HK-2 (cell line): ENCODE measurements around the gene LBX2.
"Not testable (repeated sequence)": the region's sequence is repeated elsewhere in the genome, so short reads cannot be mapped to it uniquely, and the experiment has no call there.

Experiments used
- DNase-seq: peaks from one replicate; pipeline ENCODE4 v3.0.0-alpha.2; 2018; ENCODE audit not compliant: unreplicated experiment

The LBX2 gene

DNA sequence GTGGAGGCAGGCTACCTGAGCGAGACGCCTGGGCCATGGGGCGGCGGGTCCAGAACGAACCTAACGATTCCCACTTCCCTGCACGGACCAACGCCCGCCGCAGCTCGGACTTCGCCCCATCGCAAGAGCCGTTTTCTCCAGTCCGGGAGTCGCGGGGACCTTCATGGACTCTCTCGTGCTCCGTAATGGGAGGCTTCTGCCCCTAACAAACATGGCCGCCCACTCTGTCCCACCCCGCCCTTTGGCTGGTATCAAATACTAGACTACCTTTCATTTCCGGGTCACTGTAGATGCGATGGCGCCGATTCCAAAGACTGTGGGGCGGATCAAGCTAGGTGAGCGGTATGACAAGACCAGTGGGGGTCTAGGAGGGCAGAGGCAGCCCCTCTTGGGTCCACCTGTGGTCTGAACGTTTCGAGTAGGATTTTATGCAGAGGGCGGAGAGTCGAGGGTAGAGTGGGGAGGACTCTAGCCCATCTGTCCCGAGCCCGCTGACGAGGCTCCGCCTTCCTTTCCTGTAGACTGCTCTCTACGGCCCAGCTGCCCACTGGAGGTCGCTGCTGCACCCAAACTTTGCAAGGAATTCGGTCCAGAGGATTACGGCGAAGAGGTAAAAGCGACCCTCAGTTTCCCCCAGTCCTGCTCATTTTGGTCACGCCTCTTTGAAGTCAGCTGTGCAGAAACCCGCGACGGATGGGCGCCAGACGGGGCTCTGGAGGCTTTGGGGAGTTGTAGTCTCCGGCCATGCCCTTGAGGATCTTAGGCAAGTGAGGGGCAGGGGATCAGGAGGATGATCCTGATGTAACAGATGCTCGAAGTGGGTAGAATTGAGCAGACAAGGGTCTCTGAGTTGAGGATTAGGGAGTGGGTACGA is 16.4 kb downstream of the LBX2 start, which contains the start of the genes CCDC142 and TTC31:
TSS of gene CCDC142 (minus strand) at position 198 of the 874 bp plus-strand sequence. CDS start at position 37, 161 bp downstream.
TSS of gene TTC31 (plus strand) at position 281 of the 874 bp plus-strand sequence. CDS start at position 296, 15 bp downstream.
- DNase-seq = peak; percentile 90

DNA sequence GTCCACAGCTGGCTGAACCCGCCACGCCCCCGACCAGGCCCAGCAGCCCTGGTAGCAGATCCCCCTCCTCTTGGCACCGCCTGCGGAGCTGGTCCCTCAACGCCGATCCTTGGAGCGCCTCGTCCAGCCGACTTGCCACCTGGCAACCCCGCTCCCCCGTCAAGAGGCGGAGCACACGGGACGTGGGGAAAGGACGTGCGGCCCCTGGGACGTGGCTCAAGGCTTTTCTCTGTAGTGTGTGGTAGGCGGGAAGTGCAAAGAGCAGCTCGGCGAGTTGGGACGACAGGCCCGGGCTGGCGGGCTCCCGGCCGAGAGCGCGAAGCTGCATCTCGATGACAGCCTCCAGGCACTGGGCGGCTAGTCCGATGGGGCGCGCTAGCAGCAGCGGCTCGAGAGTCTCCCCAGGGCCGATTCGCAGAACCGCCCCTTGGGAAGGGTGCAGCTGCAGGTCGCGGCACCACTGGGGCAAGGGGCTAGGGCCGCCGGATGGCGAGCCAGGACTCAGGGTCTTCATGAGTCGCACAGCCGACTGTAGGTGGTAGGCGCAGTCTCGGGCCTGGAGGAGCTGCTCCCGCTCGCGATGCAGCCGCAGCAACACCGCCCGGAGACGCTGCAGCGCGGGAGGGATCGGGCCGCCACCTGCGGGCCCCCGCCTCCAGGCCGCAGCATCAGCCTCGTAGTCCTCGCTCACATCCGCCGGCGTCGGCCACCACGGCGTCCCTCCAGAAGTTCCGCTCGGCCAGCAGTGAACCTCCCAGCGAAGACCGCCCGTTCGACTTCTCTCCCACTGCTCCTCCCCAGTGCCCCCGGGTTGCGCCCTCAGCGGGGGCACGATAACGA is 17.2 kb downstream of the LBX2 start:
- DNase-seq = no peak

DNA sequence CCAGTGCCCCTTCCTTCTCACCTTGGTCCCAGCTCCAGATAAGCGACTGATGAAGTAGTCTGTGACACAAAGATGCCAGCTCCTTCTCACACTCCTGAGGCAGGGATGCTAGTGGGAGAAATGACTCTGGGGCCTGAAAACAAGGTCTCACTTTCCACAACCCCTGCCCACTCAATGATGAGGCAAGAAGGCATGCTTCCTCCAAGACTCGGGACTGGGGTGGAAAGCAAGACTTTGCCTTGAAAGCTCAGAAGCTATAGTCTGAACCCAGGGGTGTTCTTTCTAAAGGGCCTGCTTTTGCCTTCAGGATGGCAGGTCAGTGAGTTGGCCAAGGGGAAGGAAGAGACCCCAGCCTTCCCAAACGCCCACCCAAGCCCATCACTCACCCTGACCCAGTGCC is 18.0 kb downstream of the LBX2 start:
- no peak for DNase-seq

DNA sequence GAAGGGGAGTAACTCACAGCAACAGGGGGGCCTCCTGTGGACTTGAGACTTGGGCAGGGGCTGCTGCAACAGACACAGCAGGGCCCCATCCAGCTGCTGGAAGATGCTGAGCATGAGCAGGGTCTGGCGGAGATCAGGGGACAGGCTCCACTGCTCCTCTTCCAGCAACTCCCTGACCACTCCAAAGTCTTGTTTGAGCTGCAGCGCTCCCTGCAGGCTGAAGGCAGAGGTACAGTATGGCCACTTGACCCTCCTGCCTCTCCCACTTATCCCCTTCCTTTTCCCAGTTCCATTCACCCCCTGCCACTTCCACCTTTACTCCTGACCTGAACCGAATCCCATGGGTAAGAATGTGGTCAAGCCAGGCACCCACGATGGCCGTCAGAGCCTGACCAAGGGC is 24.5 kb downstream of the LBX2 start:
- no peak for DNase-seq

DNA sequence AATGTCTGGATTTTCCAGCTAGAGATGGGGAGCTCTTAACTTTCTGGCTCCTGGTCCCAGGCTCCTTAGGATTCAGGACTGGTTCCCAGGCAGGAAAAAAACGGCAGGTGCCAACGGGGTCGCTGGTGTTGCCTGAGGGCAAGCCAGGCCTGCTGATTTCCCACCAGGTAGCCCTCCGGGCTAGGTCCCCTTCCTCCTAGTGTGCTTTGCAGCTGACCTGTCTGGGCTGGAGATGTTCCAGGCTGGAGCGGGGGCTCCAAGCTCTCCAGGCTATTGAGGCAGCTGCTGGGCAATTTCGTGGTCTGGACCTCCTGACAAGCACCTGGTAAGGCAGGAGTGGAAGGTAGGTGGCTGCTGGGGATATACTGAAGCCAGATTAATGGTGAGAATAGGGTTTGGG is 24.9 kb downstream of the LBX2 start:
- no peak for DNase-seq

DNA sequence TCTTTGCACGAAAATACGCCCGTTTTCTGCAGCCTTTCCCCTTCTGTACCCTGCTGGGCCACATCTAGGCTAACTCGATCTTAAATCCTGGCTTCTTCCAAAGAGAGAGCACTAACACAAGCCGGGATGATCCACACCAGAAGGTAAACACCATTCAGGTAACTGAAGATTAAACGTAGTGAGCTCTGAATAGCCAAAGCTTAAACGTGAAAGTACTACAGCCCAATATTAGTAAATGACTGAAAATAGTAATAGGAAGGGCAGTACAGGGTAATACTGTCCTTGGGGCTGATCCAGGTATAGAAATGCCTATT is 26.5 kb downstream of the LBX2 start:
- no peak for DNase-seq

DNA sequence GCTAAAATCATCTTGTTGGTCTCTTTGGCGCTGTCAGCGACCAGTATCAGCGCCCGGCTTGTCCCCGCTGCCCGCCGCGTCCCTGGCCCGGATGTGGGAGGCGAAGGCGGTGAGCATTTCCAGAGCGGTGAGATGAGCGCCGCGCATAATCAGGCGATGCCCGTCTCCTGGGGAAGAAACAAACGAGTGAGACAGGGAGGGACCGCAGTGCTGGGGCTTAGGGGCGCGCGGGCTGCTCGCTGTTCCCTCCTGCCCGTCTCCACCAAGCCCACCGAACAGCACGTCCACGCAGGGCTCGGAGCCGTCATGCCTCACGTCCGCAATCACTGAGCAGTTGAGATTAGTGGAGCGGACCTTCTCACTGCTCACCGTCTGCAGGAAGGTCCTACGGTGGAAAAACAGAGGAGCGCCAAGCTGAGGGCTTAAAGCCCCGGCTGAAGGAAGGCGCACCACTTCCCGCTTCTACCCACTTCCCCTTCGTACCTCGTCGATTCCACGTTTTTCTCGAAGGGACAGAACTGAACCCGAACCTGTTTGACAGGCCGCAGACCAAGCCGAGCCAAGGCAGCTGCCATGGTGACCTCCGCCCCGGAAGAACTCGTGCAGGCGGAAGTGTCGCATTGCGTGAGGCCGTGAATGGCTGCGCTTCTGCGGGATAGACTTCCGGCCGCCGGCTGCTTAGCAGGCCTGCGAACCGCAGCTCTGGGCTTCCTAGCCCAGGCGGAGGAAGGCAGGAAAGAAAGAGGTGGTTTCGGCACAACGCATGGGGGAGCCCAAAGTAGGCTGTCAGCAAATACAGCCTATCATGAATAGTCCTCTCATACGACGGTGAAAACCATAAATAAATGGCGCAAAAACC is 27.1 kb downstream of the LBX2 start, which contains the start of gene MRPL53:
TSS of gene MRPL53 (minus strand) at position 595 of the 859 bp plus-strand sequence. CDS start at position 575, 20 bp downstream.
- peak; percentile 94 for DNase-seq

DNA sequence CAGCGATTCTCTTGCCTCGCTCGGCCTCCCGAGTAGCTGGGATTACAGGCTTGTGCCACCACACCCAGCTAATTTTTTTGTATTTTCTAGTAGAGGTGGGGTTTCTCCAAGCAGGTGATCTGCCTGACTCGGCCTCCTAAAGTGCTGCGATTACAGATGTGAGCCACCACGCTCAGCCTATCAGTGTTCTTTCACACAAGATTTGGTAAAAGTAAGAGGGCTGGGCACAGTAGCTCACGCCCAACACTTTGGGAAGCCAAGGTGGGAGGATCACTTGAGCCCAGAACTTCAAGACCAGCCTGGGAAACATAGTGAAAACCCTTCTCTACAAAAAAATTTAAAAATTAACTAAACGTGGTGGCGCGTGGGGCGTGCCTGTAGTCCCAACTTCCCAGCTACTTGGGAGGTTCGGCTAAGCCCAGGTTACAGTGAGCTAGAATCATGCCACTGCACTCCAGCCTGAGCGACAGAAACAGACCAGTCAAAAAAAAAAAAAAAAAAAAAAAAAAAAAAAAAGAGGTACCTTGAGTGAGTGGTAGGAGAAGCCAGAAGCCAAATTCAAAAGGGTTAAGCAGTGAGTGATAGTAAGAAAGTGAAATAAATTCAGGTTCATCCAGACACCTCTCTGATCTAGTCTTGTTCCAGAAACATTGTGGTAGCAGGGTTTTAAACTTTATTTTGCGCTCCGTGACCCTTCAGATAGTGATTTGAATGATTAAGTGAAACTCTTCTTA is 27.9 kb downstream of the LBX2 start:
- no peak for DNase-seq

DNA sequence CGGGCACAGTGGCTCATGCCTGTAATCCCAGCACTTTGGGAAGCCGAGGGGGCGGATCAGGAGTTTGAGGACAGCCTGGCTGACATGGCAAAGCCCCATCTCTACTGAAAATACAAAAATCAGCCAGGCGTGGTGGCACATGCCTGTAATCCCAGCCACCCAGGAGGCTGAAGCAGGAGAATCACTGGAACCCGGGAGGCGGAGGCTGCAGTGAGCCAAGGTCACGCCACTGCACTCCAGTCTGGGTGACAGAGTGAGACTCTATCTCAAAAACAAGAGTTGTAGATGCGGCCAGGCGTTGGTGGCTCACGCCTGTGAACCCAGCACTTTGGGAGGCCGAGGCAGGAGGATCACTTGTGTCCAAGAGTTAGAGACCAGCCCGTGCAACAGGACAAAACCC is 28.7 kb downstream of the LBX2 start:
- not testable (repeated sequence) for DNase-seq

DNA sequence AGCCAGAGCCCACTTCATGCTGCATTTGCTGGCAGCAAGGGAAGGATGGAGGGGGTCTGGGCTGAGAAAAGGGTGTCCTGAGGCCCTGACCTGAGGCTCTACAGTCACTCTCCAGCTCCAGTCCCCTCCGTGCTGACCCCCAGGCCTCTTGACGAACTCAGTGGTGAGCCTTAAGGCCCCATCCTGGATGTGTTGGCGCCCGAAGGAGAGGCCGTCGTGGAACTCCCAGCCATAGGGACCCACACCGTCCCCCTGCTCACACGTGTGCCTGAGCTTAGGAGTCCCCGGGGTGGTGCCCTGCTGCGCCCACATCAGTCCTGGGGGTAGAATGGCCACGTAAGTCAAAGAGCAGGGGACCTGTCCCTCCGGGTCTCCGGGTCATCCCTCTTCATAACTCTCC is 35.0 kb downstream of the LBX2 start:
- no peak for DNase-seq

DNA sequence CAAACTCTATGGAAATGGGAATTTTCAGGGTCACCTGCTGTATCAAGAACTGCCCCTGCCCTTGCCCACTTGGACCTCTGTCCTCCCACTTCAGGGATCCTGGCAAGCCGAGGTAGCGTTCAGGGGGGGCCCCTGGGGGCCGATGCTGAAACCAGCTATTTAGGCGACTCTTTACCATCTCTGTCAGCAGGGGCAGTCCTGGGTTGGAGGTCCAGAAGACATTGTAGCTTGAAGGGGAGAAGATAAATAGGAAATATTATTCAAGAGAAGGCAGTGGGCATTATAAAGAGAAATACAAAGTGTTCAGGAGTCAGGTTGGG is 36.7 kb downstream of the LBX2 start:
- no peak for DNase-seq

DNA sequence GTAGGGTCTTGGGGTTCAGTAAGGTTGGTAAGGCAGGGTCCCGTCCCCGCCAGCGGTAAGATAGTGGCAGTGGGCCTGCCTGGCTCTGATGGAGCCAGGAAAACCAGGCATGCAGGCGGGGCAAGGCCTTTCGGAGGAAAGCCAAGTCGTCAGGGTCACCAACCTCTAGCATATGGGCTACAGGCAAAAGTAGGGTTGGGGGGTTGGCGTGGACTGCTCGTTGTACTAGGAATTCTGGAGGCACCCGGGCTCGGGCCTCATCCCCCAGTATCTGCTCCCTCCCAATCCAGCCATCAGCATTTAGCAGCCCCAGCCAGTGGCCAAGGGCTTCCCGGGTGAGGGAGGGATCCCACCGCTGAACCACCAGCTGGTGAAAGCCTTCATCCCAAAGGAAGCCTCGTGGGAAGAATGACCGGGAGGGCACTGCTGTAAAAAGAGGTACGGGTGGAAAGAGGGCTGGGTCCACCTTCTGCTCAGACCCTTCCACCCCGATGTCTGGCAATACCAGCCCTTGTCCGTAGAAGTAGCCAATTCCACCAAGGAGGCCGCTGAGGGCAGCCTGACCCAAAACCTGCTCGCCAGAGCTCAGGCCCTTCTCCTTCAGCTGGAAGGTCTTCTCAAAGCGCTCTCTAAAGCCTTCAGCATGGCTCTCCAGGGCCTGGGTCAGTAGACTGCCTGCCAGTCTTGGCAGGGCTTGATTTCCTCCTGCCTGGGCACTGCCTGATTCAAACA is 37.2 kb downstream of the LBX2 start:
- no peak for DNase-seq

DNA sequence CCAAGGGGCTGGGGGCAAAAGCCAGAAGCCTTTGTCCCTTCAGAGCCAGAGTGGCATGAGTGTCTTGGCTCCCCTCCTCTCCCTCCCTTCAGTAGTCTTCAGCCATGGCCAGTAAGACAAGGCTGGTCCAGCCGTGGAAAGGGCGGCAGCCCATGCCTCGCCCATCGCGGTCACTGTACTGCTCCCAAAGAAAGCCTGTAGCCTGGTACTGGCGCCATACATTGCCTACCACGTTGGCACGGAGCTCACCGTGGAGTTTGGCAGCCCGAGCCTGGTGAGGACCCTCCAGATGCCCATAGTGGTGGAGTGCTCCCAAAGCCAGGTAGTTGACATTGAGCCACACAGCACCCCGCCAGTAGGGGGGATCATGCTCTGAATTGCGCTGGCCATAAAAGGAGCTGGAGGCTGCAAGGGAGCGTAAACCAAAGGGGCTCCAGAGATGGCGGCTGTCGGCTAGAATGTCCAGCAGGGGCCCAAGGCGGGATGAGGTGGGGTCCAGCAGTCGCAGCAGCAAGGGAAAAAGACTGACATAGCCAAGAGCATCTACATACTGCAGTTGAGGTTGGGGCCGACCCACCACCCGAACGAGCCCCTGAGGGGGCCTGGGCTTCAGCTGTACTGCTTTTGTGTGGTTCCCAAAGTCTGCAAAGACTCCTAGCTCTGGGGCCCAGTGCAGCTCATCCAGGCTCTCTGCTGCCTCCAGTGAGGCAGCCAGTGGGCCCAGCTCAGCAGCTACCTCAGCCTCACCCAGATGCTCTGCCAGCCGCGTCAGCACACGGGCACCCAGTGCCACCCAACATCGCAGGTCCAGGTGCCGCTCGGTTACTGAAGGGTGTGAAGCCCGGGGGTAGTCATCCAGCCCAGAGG is 38.0 kb downstream of the LBX2 start:
- no peak for DNase-seq

DNA sequence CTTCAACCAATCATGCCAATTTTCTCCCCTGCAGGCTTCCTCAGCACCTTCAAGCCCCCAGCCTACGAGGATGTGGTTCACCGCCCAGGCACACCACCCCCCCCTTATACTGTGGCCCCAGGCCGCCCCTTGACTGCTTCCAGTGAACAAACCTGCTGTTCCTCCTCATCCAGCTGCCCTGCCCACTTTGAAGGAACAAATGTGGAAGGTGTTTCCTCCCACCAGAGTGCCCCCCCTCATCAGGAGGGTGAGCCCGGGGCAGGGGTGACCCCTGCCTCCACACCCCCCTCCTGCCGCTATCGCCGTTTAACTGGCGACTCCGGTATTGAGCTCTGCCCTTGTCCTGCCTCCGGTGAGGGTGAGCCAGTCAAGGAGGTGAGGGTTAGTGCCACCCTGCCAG is 39.2 kb downstream of the LBX2 start:
- not testable (repeated sequence) for DNase-seq

DNA sequence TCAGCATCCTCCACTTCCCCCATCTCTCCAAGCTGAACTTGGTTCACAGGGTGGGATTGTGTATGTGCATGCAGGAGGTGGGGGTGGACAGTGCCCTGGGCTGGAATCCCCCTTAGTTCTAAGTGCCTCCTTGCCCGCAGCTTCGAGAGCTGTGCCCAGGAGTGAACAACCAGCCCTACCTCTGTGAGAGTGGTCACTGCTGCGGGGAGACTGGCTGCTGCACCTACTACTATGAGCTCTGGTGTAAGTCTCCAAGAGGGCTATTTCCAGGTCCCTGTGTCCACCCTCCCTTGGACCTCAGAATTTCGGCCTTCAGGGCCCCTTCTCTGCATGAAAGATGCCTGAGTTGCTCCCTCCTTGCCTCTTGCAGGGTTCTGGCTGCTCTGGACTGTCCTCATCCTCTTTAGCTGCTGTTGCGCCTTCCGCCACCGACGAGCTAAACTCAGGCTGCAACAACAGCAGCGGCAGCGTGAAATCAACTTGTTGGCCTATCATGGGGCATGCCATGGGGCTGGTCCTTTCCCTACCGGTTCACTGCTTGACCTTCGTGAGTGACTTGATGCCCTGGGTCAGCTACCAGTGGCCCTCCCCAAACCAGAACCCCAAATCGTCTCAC is 39.8 kb downstream of the LBX2 start:
- DNase-seq = not testable (repeated sequence)

DNA sequence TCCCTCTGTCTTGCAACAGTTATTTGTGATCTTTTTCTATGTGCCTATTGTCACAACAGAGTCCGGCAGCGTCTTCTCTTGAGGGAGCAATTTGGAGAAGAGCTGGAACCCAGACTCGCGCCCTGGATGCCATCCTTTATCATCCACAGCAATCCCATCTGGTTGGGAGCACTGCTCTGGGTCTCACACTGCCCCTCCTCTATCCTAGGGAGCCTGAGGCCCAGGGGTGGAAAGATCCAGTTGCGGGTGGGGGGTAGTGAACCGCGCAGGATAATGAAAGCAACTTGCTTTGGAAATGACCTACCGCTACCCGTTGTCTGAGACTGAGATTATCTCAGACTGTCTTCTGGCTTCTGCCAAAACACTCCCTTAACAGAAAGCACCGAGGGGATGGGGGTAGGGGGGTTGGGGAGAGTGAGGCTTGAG is 40.5 kb downstream of the LBX2 start:
- peak; percentile 35 for DNase-seq

DNA sequence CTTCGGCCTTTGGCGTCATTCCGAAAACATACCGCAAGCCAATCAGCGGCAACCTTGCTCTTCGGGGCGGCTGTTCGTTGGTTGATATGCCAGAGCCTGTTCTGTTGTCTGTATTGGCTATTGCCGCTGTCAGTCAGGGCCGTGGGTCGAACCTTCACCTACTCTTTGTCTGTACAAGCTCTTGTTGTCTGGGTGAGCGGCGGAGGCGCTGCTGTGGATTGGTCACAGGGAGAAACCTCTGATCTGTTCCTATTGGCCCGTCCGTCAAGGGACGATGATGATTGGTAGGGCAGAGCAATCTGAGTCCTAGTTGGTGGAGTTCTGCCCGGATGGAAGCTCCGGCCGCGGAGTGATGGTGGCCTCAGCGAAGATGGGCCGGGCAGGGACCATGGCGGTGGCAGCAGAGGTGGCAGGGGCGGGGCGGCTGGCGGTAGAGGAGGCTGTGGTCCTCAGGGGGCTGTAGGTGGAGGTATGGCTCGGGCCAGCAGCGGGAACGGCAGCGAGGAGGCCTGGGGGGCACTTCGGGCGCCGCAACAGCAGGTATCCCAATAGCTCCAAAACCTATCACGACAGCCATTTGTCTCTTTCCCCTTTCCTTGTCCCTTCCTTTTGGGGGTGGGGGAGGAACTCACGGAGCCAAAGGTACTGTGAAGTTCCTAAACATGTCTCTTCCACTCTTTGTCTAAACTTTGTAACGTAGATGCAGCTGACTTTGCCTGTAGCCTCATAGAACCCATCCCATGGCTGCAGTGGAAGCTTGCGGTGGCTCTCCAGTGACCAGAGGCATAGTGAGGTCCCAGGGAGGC is 41.1 kb downstream of the LBX2 start, which contains the start of gene WBP1:
TSS of gene WBP1 (plus strand) at position 307 of the 806 bp plus-strand sequence. CDS start at position 472, 165 bp downstream.
- DNase-seq = peak; percentile 100

DNA sequence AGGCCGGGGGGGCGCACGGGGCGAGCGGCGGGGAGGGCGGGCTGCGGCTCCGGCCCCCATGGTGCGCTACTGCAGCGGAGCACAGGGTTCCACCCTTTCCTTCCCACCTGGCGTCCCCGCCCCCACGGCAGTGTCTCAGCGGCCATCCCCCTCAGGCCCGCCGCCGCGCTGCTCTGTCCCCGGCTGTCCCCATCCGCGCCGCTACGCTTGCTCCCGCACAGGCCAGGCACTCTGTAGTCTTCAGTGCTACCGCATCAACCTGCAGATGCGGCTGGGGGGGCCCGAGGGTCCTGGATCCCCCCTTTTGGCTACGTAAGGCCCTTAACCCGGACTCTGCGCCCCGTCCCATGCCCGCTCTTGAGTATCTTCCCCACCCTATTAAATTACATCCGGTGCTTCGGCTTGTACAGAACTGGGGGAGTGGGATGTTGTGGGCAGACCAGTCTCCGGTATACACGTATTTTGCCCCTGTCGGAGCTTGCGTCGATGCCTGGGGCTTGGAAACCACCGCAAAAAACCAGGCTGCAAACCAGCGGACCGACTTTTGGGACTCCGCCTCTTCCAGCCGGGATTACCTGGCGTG is 41.8 kb downstream of the LBX2 start:
- DNase-seq = no peak
